Osteoblast (primary cell): ENCODE data around the gene NUP50. TPM values are rescaled to one million over a fixed set of nuclear protein-coding genes. Genes with fewer than 3 reads are reported as not detected.

Source experiments
- DNase-seq: peaks from one replicate; pipeline ENCODE4 v3.0.0; 2011; ENCODE audit warnings: low spot score, mixed read lengths; ENCODE audit not compliant: insufficient read length; ENCODE audit errors: missing footprints
- H2AFZ ChIP-seq: 2 replicates; pipeline ENCODE4 v1.6.0; 2011; ENCODE audit warnings: mild to moderate bottlenecking, low read length
- H3K27ac ChIP-seq: 2 replicates; pipeline ENCODE4 v1.5.1; 2011; ENCODE audit warnings: mild to moderate bottlenecking, low read depth, low read length, moderate library complexity
- H3K27me3 ChIP-seq: 2 replicates; pipeline ENCODE4 v1.6.0; 2012; ENCODE audit warnings: mild to moderate bottlenecking, control low read depth, inconsistent platforms, low read length, moderate library complexity; ENCODE audit not compliant: insufficient read depth
- H3K36me3 ChIP-seq: 2 replicates; pipeline ENCODE4 v1.5.1; 2011; ENCODE audit warnings: mild to moderate bottlenecking, low read length, control low read depth, moderate library complexity; ENCODE audit not compliant: insufficient read depth
- H3K4me1 ChIP-seq: 2 replicates; pipeline ENCODE4 v1.5.1; 2011; ENCODE audit warnings: mild to moderate bottlenecking, low read length, control low read depth, moderate library complexity; ENCODE audit not compliant: insufficient read depth
- H3K4me2 ChIP-seq: 2 replicates; pipeline ENCODE4 v1.6.0; 2011; ENCODE audit warnings: mild to moderate bottlenecking, low read length; ENCODE audit not compliant: insufficient read depth
- H3K4me3 ChIP-seq: fragments of 200-600 bp; sonication (generic); 3 replicates; pipeline ENCODE4 v1.5.1; 2012; ENCODE audit warnings: mild to moderate bottlenecking, low read length, inconsistent platforms; ENCODE audit not compliant: insufficient read depth
- H3K79me2 ChIP-seq: 2 replicates; pipeline ENCODE4 v1.6.0; 2012; ENCODE audit warnings: mild to moderate bottlenecking, low read length, control low read depth, inconsistent platforms; ENCODE audit not compliant: insufficient read depth
- H3K9me3 ChIP-seq: 2 replicates; pipeline ENCODE4 v1.5.1; 2011; ENCODE audit warnings: low read depth, low read length, control low read depth
- H4K20me1 ChIP-seq: 2 replicates; pipeline ENCODE4 v1.6.0; 2012; ENCODE audit warnings: mild to moderate bottlenecking, low read length, control low read depth; ENCODE audit not compliant: insufficient read depth
- total RNA-seq: library from RNA; depleted of rRNA; stranded (reverse); fragments of >200 nt; gene quantifications from 2 replicates; pipeline ENCODE4 v1.2.3, GENCODE V29; 2012
- TF ChIP-seq, protein P1 (sequence below): IDR thresholded peaks from 2 replicates; pipeline ENCODE4 v1.5.1; 2011; ENCODE audit warnings: mild to moderate bottlenecking, low read depth, low read length, moderate library complexity; ENCODE audit errors: extremely low read depth

The NUP50 gene
- total RNA-seq, 1 donor, result 54.3 TPM

DNA sequence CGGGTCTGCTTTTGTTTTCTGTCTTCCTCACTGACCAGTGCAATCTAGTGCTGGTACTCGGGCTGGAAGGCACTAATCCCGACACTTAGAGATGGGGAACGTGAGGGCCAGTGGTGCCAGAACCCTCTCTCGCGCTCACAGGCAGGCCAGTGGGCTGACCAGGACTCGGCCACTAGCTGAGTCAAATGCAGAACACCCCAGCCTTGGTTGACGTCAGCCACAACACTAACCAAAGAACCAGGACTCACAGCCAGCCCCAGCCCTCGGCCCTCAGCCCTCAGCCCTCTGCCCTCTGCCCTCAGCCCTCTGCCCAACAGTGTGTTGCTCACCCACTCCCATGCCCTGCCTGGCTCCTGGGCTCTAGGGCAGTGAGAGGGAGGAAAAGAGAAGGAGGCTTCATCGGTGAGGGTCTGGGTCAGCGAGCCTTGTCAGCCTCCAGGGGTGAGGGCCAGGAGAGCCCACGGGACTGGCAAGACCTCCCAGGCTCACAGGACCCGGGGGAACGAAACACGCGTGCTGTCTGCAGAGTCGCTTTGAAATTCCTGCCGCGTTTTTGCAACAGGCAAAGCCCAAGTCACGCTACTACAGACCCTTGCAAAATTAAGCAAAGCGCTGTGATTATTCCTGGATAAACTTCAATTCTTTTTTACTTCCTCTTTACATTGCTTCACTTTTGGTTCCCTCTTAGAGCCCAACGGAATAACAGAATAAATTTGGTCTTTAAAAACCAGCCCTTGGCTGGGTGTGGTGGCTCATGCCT is 49.4 kb downstream of the NUP50 start:
- no peaks in the 10 kb centered on the region for H3K36me3 ChIP-seq
- DNase-seq, result peak; percentile 93
- peak overlapping the region; percentile 66 for H2AFZ ChIP-seq
- peak overlapping the region; percentile 93 for H3K27ac ChIP-seq
- no peaks in the 10 kb centered on the region for H3K9me3 ChIP-seq
- H3K4me3 ChIP-seq, result peak overlapping the region; percentile 67
- peaks cover 29% of the 10 kb centered on the region for H4K20me1 ChIP-seq
- peaks cover 29% of the 10 kb centered on the region for H3K4me1 ChIP-seq
- H3K4me2 ChIP-seq, result peak overlapping the region; percentile 95
- H3K79me2 ChIP-seq, result peaks cover 45% of the 10 kb centered on the region
- no peaks in the 10 kb centered on the region for H3K27me3 ChIP-seq
- TF ChIP-seq, protein P1, sequence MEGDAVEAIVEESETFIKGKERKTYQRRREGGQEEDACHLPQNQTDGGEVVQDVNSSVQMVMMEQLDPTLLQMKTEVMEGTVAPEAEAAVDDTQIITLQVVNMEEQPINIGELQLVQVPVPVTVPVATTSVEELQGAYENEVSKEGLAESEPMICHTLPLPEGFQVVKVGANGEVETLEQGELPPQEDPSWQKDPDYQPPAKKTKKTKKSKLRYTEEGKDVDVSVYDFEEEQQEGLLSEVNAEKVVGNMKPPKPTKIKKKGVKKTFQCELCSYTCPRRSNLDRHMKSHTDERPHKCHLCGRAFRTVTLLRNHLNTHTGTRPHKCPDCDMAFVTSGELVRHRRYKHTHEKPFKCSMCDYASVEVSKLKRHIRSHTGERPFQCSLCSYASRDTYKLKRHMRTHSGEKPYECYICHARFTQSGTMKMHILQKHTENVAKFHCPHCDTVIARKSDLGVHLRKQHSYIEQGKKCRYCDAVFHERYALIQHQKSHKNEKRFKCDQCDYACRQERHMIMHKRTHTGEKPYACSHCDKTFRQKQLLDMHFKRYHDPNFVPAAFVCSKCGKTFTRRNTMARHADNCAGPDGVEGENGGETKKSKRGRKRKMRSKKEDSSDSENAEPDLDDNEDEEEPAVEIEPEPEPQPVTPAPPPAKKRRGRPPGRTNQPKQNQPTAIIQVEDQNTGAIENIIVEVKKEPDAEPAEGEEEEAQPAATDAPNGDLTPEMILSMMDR, result no peak

DNA sequence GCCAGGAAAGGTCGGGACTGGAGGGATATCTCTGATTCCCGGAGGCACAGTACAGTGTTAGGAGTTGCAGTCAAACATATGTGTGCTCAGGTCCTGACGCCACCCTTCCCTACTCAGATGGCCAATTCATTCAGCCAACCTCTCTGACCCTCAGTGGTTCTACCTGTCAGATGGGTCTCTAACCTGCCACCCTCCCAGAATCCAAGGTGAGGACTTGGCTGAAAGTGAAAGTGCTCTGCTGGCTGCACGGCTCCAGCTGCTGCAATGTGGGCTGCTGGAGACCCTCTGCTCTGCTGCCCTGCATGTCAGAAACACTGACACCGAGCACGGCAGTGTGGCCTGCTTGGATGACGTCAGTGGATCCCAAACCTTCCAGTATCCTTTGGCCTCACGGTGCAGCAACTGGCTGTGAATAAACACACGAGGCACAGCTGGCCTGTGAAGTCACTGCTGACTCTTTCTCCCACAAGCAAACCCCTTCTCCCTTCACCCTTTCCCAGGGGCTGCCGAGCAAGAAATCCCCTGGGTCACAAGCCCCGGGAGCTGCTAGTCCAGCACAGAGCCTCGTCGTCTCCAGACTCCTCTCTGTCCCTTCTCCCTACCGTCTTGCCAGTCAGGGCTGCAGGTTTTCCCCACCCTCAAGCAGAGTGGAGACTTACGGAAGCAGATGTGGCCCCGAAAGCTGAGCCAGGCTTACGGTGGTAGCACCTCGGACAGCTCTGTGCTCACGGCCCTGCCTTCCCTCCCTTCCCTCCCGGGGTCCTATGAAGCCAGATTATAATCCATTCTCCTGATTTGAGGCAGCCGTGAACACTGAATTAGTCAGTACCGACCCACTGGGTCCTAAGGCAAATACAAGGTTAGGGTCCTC is 52.6 kb downstream of the NUP50 start:
- peak; percentile 85 for DNase-seq
- Histone ChIP-seq H3K4me2 (no peak overlapping the region), H3K4me3 (no peak overlapping the region), H3K27ac (no peak overlapping the region), H2AFZ (no peak overlapping the region), H3K36me3 (no peaks in the 10 kb centered on the region), H3K79me2 (peaks cover 35% of the 10 kb centered on the region), H3K4me1 (peaks cover 16% of the 10 kb centered on the region), H3K9me3 (no peaks in the 10 kb centered on the region), H3K27me3 (no peaks in the 10 kb centered on the region), H4K20me1 (peaks cover 26% of the 10 kb centered on the region)
- TF ChIP-seq, protein P1, result no peak

DNA sequence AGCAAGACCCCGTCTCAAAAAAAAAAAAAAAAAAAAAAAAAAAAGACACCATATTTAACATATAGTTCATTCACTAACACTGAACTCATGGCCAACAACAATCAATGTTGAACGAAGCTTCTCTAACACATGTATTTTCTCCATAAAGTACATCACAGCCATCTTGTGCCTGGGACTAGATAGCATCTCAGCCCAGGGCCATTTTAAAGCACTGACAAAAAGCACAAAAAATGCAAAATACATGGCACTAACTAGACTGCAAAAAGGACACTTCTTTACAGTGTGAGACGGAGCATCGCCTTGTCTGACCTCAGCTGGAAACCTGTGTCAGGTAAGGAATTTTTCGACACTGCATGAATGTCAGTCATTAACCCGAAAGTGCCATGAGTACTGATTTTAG is 53.6 kb downstream of the NUP50 start:
- H3K4me3 ChIP-seq, result no peak overlapping the region
- H2AFZ ChIP-seq, result no peak overlapping the region
- no peak overlapping the region for H3K27ac ChIP-seq
- H4K20me1 ChIP-seq, result peaks cover 26% of the 10 kb centered on the region
- DNase-seq, result peak; percentile 1
- H3K9me3 ChIP-seq, result no peaks in the 10 kb centered on the region
- H3K4me2 ChIP-seq, result no peak overlapping the region
- H3K79me2 ChIP-seq, result peaks cover 42% of the 10 kb centered on the region
- H3K36me3 ChIP-seq, result no peaks in the 10 kb centered on the region
- peaks cover 8% of the 10 kb centered on the region for H3K4me1 ChIP-seq
- no peaks in the 10 kb centered on the region for H3K27me3 ChIP-seq
- TF ChIP-seq, protein P1, result no peak

DNA sequence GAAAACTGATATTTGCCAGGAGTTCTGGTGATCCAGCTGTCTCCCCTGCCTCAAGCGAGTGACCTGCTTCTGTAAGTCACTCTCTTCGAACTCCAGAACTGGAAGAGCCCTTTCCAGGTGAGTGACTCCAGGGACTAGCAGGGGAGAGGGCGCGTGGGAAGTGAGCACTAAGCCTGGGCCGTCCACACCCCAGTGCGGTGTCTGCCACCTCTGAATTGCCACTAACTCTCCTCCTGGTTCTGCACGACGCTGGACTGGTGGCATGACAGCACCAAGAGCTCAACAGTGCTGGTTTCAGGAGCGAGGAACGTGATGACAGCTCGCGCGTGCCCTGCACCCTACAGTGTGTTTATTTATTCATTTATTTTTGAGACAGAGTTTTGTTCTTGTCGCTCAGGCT is 54.1 kb downstream of the NUP50 start:
- Histone ChIP-seq H3K27me3 (no peaks in the 10 kb centered on the region), H3K79me2 (peaks cover 45% of the 10 kb centered on the region), H3K36me3 (no peaks in the 10 kb centered on the region), H2AFZ (no peak overlapping the region), H3K4me3 (no peak overlapping the region), H3K4me2 (no peak overlapping the region), H4K20me1 (peaks cover 26% of the 10 kb centered on the region), H3K4me1 (peaks cover 5% of the 10 kb centered on the region), H3K9me3 (no peaks in the 10 kb centered on the region), H3K27ac (no peak overlapping the region)
- DNase-seq, result no peak
- TF ChIP-seq, protein P1, result no peak
